Caco-2 (cell line): ENCODE results near the gene NSDHL. TPM values are rescaled to one million over a fixed set of nuclear protein-coding genes. Genes with fewer than 3 reads are reported as not detected.
"Not testable (repeated sequence)": the region's sequence is repeated elsewhere in the genome, so short reads cannot be mapped to it uniquely, and the experiment has no call there.

ENCODE experiments used
- BruUV-seq: library from RNA; stranded (reverse); fragments of 400-500 nt; replicated peaks from 2 replicates; lab custom pipeline; 2021; lab: Mats Ljungman, UMichigan
- CTCF ChIA-PET: fragments of 300-600 bp; sonication (Branson Sonifier 250); formaldehyde crosslinking; loops from one replicate; lab custom pipeline; 2022; ENCODE audit warnings: antibody characterized with exemption; lab: Charles Lee
- POLR2A ChIA-PET: fragments of 300-600 bp; sonication (Branson Sonifier 250); formaldehyde crosslinking; loops from one replicate; lab custom pipeline; 2022; ENCODE audit warnings: antibody characterized with exemption; lab: Charles Lee
- DNase-seq, 2 experiments: peaks; one replicate each; pipeline versions ENCODE4 v3.0.0 to v3.0.0-alpha.2; 2020 to 2022
- H3K27me3 ChIP-seq: replicated peaks from 2 replicates; pipeline ENCODE4 v1.6.0; 2011; ENCODE audit warnings: low read length; ENCODE audit not compliant: control insufficient read depth, insufficient read depth
- H3K36me3 ChIP-seq: 2 replicates; pipeline ENCODE4 v1.5.1; 2011; ENCODE audit warnings: low read length; ENCODE audit not compliant: control insufficient read depth, insufficient read depth
- H3K4me1 ChIP-seq: fragments of 250-450 bp; sonication (Bioruptor Pico); 2 replicates; pipeline ENCODE4 v1.5.1; 2020; ENCODE audit warnings: mild to moderate bottlenecking
- H3K4me3 ChIP-seq: 2 replicates; pipeline ENCODE4 v1.5.1; 2011; ENCODE audit warnings: low read depth, mild to moderate bottlenecking, control low read depth, low read length
- H3K9me3 ChIP-seq: fragments of 250-450 bp; sonication (Bioruptor Pico); 2 replicates; pipeline ENCODE4 v1.5.1; 2020; ENCODE audit warnings: mild to moderate bottlenecking, moderate library complexity
- H3K27ac Mint-ChIP-seq: one replicate; pipeline ENCODE4 v1.8.0; 2022; ENCODE audit warnings: mixed read lengths; ENCODE audit not compliant: unreplicated experiment
- H3K27me3 Mint-ChIP-seq: one replicate; pipeline ENCODE4 v1.8.0; 2022; ENCODE audit warnings: mixed read lengths; ENCODE audit not compliant: insufficient read depth, unreplicated experiment
- H3K36me3 Mint-ChIP-seq: one replicate; pipeline ENCODE4 v1.8.0; 2022; ENCODE audit warnings: mild to moderate bottlenecking, mixed read lengths; ENCODE audit not compliant: insufficient read depth, unreplicated experiment
- H3K4me1 Mint-ChIP-seq: one replicate; pipeline ENCODE4 v1.8.0; 2022; ENCODE audit warnings: low read depth, mixed read lengths; ENCODE audit not compliant: unreplicated experiment
- H3K4me3 Mint-ChIP-seq: one replicate; pipeline ENCODE4 v1.8.0; 2022; ENCODE audit warnings: mild to moderate bottlenecking, moderate library complexity, mixed read lengths; ENCODE audit not compliant: unreplicated experiment
- H3K9me3 Mint-ChIP-seq: one replicate; pipeline ENCODE4 v1.8.0; 2022; ENCODE audit warnings: mixed read lengths; ENCODE audit not compliant: unreplicated experiment
- CTCF ChIP-seq, 2 experiments: fragments of 200-600 bp in 1 of 2; IDR thresholded peaks; 1 replicate in 1 of 2; 2 replicates in 1 of 2; pipeline versions ENCODE4 v1.5.1 to v1.8.0; 2011 to 2022; ENCODE audit warnings: antibody characterized with exemption in 1 of 2, control low read depth in 1 of 2, inconsistent platforms in 1 of 2, low read depth in 1 of 2, low read length in 1 of 2, mild to moderate bottlenecking in 1 of 2, moderate library complexity in 1 of 2; ENCODE audit not compliant: insufficient read depth in 1 of 2, severe bottlenecking in 1 of 2, unreplicated experiment in 1 of 2
- intact Hi-C: fragments of 100-400 bp; cut with micrococcal nuclease; formaldehyde crosslinking; loops from one replicate; pipeline ENCODE4 v1.10.0; 2022; ENCODE audit not compliant: unreplicated experiment
- total RNA-seq: library from RNA; stranded (reverse); gene quantifications from 2 replicates; pipeline ENCODE4 v1.2.3, GENCODE V29; 2022

The NSDHL gene
- total RNA-seq, 1 experiment from 2014 or later = 34.9 TPM

- ChIA-PET POLR2A (interaction anchor here (0.6 to 1.2 kb wide), 2 partner anchors 10 to 110 kb away, joined by 4 to 8 read pairs; no protein-coding TSS in a partner anchor), CTCF (interaction anchor here (1.3 kb wide), 1 partner anchor 10 kb away, joined by 4 read pairs; no protein-coding TSS in a partner anchor)
- H3K4me3 ChIP-seq = peak overlapping the region; percentile 82
- H3K4me3 Mint-ChIP-seq = peak overlapping the region; percentile 97
- no peaks in the 10 kb centered on the region for H3K4me1 Mint-ChIP-seq
- no peaks in the 10 kb centered on the region for H3K9me3 ChIP-seq
- no peak for DNase-seq
- H3K27ac Mint-ChIP-seq = peak overlapping the region; percentile 98
- TSS peak; percentile 72 for BruUV-seq
- H3K36me3 ChIP-seq = no peaks in the 10 kb centered on the region; the same call in 1 of the 2 replicates
- no peaks in the 10 kb centered on the region for H3K27me3 Mint-ChIP-seq
- H3K9me3 Mint-ChIP-seq = no peaks in the 10 kb centered on the region
- H3K27me3 ChIP-seq = no peaks in the 10 kb centered on the region
- H3K36me3 Mint-ChIP-seq = peaks cover 32% of the 10 kb centered on the region
- intact Hi-C loops = loop anchor here (5.0 kb wide), 1 partner anchor 96 kb away; no protein-coding TSS in a partner anchor
- H3K4me1 ChIP-seq = no peaks in the 10 kb centered on the region
- no peak for TF ChIP-seq CTCF (IDR thresholded peaks at IDR 0.05; ENCODE audit: insufficient read depth in 1 of 2, low read depth in 1 of 2, low read length in 1 of 2, severe bottlenecking in 1 of 2, unreplicated experiment in 1 of 2)
Observed at GRCh38 chrX:152831391-152831790, 528 bp downstream of the NSDHL start.

- BruUV-seq = no TSS peak
- Mint-ChIP-seq H3K27ac (peak overlapping the region; percentile 37), H3K4me1 (no peaks in the 10 kb centered on the region), H3K9me3 (no peaks in the 10 kb centered on the region), H3K36me3 (peaks cover 32% of the 10 kb centered on the region), H3K4me3 (peak overlapping the region; percentile 97), H3K27me3 (no peaks in the 10 kb centered on the region)
- ChIA-PET POLR2A (no interaction called here), CTCF (no interaction called here)
- no peak for TF ChIP-seq CTCF (IDR thresholded peaks at IDR 0.05; ENCODE audit: insufficient read depth in 1 of 2, low read depth in 1 of 2, low read length in 1 of 2, severe bottlenecking in 1 of 2, unreplicated experiment in 1 of 2)
- intact Hi-C loops = loop anchor here (5.0 kb wide), 1 partner anchor 95 kb away; no protein-coding TSS in a partner anchor
- Histone ChIP-seq H3K4me3 (peak overlapping the region; percentile 14), H3K36me3 (no peaks in the 10 kb centered on the region; the same call in 1 of the 2 replicates), H3K27me3 (no peaks in the 10 kb centered on the region), H3K9me3 (no peaks in the 10 kb centered on the region), H3K4me1 (no peaks in the 10 kb centered on the region)
- DNase-seq = no peak
Observed at GRCh38 chrX:152832520-152832919, 1.7 kb downstream of the NSDHL start.

- no peaks in the 10 kb centered on the region for H3K9me3 Mint-ChIP-seq
- DNase-seq = no peak
- H3K4me3 ChIP-seq = no peak overlapping the region
- BruUV-seq = no TSS peak
- TF ChIP-seq CTCF (IDR thresholded peaks at IDR 0.05; ENCODE audit: insufficient read depth in 1 of 2, low read depth in 1 of 2, low read length in 1 of 2, severe bottlenecking in 1 of 2, unreplicated experiment in 1 of 2) = no peak
- H3K4me3 Mint-ChIP-seq = no peak overlapping the region
- ChIA-PET CTCF (no interaction called here), POLR2A (no interaction called here)
- peaks cover 32% of the 10 kb centered on the region for H3K36me3 Mint-ChIP-seq
- no peaks in the 10 kb centered on the region for H3K27me3 ChIP-seq
- H3K4me1 Mint-ChIP-seq = no peaks in the 10 kb centered on the region
- peak overlapping the region; percentile 75 for H3K27ac Mint-ChIP-seq
- H3K9me3 ChIP-seq = no peaks in the 10 kb centered on the region
- intact Hi-C loops = loop anchor here (5.0 kb wide), 1 partner anchor 94 kb away; no protein-coding TSS in a partner anchor
- H3K36me3 ChIP-seq = no peaks in the 10 kb centered on the region; the same call in 1 of the 2 replicates
- H3K4me1 ChIP-seq = no peaks in the 10 kb centered on the region
- no peaks in the 10 kb centered on the region for H3K27me3 Mint-ChIP-seq
Observed at GRCh38 chrX:152833378-152833777, 2.5 kb downstream of the NSDHL start.

- H3K9me3 Mint-ChIP-seq, H3K4me1 Mint-ChIP-seq, H3K9me3 ChIP-seq, POLR2A ChIA-PET, H3K36me3 ChIP-seq, H3K4me1 ChIP-seq, H3K4me3 Mint-ChIP-seq, H3K27me3 ChIP-seq, BruUV-seq, H3K4me3 ChIP-seq, H3K27me3 Mint-ChIP-seq, intact Hi-C loops, H3K27ac Mint-ChIP-seq, DNase-seq, CTCF ChIA-PET: not testable (repeated sequence)
- peaks cover 27% of the 10 kb centered on the region for H3K36me3 Mint-ChIP-seq
Observed at GRCh38 chrX:152835470-152835869, 4.6 kb downstream of the NSDHL start.
